ENCODE data around the gene MATN4. TPM values are rescaled to one million over a fixed set of nuclear protein-coding genes. Genes with fewer than 3 reads are reported as not detected.

Gene MATN4
- total and polyA plus RNA-seq, 2 of the 4 experiments (the other 2 are of a cell fraction) = 0.12 TPM; not detected in 1

GRCh38 chr20:45317826-45318225 is 9.7 kb upstream of the MATN4 start:
- DNase-seq (no peak), ATAC-seq (ENCODE audit: low read depth) (no peak)
- Histone ChIP-seq H2BK5ac (ENCODE audit: low read depth, low read length, poor library complexity, severe bottlenecking) (no peak overlapping the region), H3K27me3 (ENCODE audit: control insufficient read depth, insufficient read depth, low read length) (peaks cover 28% of the 10 kb centered on the region), H4K5ac (ENCODE audit: low read depth, low read length) (no peak overlapping the region), H4K91ac (ENCODE audit: insufficient read depth, low read depth, low read length) (no peak overlapping the region), H2AK9ac (replicated peaks; ENCODE audit: low read depth, low read length, poor library complexity) (no peak overlapping the region), H3K4me2 (ENCODE audit: low read depth, low read length) (no peak overlapping the region), H2BK120ac (ENCODE audit: low read depth, low read length) (no peak overlapping the region), H3K18ac (ENCODE audit: low read depth, low read length) (no peak overlapping the region), H3K9me3 (ENCODE audit: control insufficient read depth, insufficient read depth, low read length) (no peaks in the 10 kb centered on the region), H3K9ac (ENCODE audit: low read depth, low read length) (no peak overlapping the region), H3K36me3 (ENCODE audit: control insufficient read depth, insufficient read depth, low read length) (no peaks in the 10 kb centered on the region), H4K8ac (ENCODE audit: low read depth in 2 of 2, low read length in 2 of 2) (no peak overlapping the region), H3K4ac (ENCODE audit: low read depth, low read length) (no peak overlapping the region), H3K4me1 (ENCODE audit: control insufficient read depth, insufficient read depth, low read length) (no peaks in the 10 kb centered on the region), H3K4me3 (ENCODE audit: insufficient read depth, low read depth, low read length) (no peak overlapping the region), H2BK15ac (ENCODE audit: low read depth, low read length) (no peak overlapping the region), H4K20me1 (ENCODE audit: insufficient read depth, low read length) (no peaks in the 10 kb centered on the region), H3K27ac (ENCODE audit: insufficient read depth, low read length) (no peak overlapping the region), H3K9me1 (ENCODE audit: insufficient read depth, low read length) (no peaks in the 10 kb centered on the region), H3K79me1 (ENCODE audit: low read depth in 1 of 2, low read length in 2 of 2) (no peaks in the 10 kb centered on the region), H3K23ac (ENCODE audit: low read depth, low read length) (no peak overlapping the region), H2BK20ac (ENCODE audit: low read depth, low read length) (no peak overlapping the region), H2AK5ac (ENCODE audit: low read depth, low read length) (no peak overlapping the region), H3K56ac (ENCODE audit: extremely low read depth, insufficient read depth, low read length) (no peak overlapping the region), H3K14ac (replicated peaks; ENCODE audit: low read depth, low read length) (no peak overlapping the region), H2AFZ (replicated peaks; ENCODE audit: low read length, poor library complexity) (no peak overlapping the region)
- dilution Hi-C loops (cut with HindIII; ENCODE audit: low sequenced_read_pairs, unreplicated experiment) (no loop called here), intact Hi-C loops (cut with micrococcal nuclease) (no loop called here), in situ Hi-C loops (cut with MboI; ENCODE audit: low sequenced_read_pairs) (loop anchor here (5.0 kb wide), 1 partner anchor 454 kb away; no protein-coding TSS in a partner anchor)
- CTCF ChIA-PET = interaction anchor here (1.6 to 4.4 kb wide), 3 partner anchors 25 to 453 kb away, joined by 4 to 30 read pairs (median 10); no protein-coding TSS in a partner anchor
- no TSS peak for BruUV-seq (replicated peaks)
- no CpG with 5 or more reads among the region's 3 CpGs for WGBS, 2 experiments (ENCODE audit: extremely low coverage in 2 of 2, insufficient read length in 1 of 2)
- POLR2A ChIA-PET (ENCODE audit: unreplicated experiment) = no interaction called here
- TF ChIP-seq MAZ (IDR thresholded peaks at IDR 0.05; ENCODE audit: borderline replicate concordance, low read depth, low read length) = no peak
- TF ChIP-seq FOS (IDR thresholded peaks at IDR 0.05; ENCODE audit: low read depth, low read length) = no peak
- TF ChIP-seq, protein P1, sequence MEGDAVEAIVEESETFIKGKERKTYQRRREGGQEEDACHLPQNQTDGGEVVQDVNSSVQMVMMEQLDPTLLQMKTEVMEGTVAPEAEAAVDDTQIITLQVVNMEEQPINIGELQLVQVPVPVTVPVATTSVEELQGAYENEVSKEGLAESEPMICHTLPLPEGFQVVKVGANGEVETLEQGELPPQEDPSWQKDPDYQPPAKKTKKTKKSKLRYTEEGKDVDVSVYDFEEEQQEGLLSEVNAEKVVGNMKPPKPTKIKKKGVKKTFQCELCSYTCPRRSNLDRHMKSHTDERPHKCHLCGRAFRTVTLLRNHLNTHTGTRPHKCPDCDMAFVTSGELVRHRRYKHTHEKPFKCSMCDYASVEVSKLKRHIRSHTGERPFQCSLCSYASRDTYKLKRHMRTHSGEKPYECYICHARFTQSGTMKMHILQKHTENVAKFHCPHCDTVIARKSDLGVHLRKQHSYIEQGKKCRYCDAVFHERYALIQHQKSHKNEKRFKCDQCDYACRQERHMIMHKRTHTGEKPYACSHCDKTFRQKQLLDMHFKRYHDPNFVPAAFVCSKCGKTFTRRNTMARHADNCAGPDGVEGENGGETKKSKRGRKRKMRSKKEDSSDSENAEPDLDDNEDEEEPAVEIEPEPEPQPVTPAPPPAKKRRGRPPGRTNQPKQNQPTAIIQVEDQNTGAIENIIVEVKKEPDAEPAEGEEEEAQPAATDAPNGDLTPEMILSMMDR (conservative IDR thresholded peaks at IDR 0.05; ENCODE audit: low read depth, low read length) = no peak
- no peak for TF ChIP-seq CEBPB (IDR thresholded peaks at IDR 0.05; ENCODE audit: low read depth, low read length)
- TF ChIP-seq, protein P2, sequence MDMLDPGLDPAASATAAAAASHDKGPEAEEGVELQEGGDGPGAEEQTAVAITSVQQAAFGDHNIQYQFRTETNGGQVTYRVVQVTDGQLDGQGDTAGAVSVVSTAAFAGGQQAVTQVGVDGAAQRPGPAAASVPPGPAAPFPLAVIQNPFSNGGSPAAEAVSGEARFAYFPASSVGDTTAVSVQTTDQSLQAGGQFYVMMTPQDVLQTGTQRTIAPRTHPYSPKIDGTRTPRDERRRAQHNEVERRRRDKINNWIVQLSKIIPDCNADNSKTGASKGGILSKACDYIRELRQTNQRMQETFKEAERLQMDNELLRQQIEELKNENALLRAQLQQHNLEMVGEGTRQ (IDR thresholded peaks at IDR 0.05; ENCODE audit: low read depth, low read length) = no peak
- TF ChIP-seq RCOR1 (IDR thresholded peaks at IDR 0.05; ENCODE audit: insufficient replicate concordance, low read length) = no peak

All from IMR-90 (cell line).